Fibroblast of lung (primary cell): Measurements from ENCODE around the gene SSBP3. TPM values are rescaled to one million over a fixed set of nuclear protein-coding genes. Genes with fewer than 3 reads are reported as not detected.
"Not testable (repeated sequence)": the region's sequence is repeated elsewhere in the genome, so short reads cannot be mapped to it uniquely, and the experiment has no call there.

Experiments
- DNase-seq, 2 donors: peaks; one replicate each; pipeline versions ENCODE4 v3.0.0 to v3.0.0-alpha.2; 2010; ENCODE audit warnings: low read depth in 2 of 2
- H2AFZ ChIP-seq: 2 replicates; pipeline ENCODE4 v1.5.1; 2012; ENCODE audit warnings: low read length, control low read depth, inconsistent platforms
- H3K27ac ChIP-seq: 2 replicates; pipeline ENCODE4 v1.5.1; 2011; ENCODE audit warnings: low read length, control low read depth; ENCODE audit not compliant: insufficient read depth
- H3K27me3 ChIP-seq: 2 replicates; pipeline ENCODE4 v1.5.1; 2011; ENCODE audit warnings: mild to moderate bottlenecking, low read length; ENCODE audit not compliant: control insufficient read depth, insufficient read depth
- H3K36me3 ChIP-seq: 2 replicates; pipeline ENCODE4 v1.5.1; 2011; ENCODE audit warnings: low read length; ENCODE audit not compliant: control insufficient read depth, insufficient read depth
- H3K4me1 ChIP-seq: 2 replicates; pipeline ENCODE4 v1.5.1; 2011; ENCODE audit warnings: low read length; ENCODE audit not compliant: control insufficient read depth, insufficient read depth; ENCODE audit errors: extremely low read depth
- H3K4me2 ChIP-seq: 2 replicates; pipeline ENCODE4 v1.5.1; 2011; ENCODE audit warnings: low read length, control low read depth; ENCODE audit not compliant: insufficient read depth; ENCODE audit errors: extremely low read depth
- H3K4me3 ChIP-seq, 4 experiments: fragments of 200-600 bp in 1 of 4; sonication (generic) in 1 of 4; replicated peaks in 1 of 4; 2 replicates each; pipeline ENCODE4 v1.5.1; 2011 to 2016; ENCODE audit warnings: low read length in 4 of 4, low read depth in 3 of 4, mild to moderate bottlenecking in 3 of 4, control low read depth in 2 of 4, inconsistent platforms in 1 of 4, mixed read lengths in 1 of 4; ENCODE audit not compliant: insufficient read depth in 1 of 4; ENCODE audit errors: control extremely low read depth in 1 of 4
- H3K79me2 ChIP-seq: 2 replicates; pipeline ENCODE4 v1.5.1; 2012; ENCODE audit warnings: mild to moderate bottlenecking, low read length, inconsistent platforms; ENCODE audit not compliant: control insufficient read depth, insufficient read depth
- H3K9ac ChIP-seq: 2 replicates; pipeline ENCODE4 v1.5.1; 2011; ENCODE audit warnings: mild to moderate bottlenecking, low read length, control low read depth; ENCODE audit not compliant: insufficient read depth
- H3K9me3 ChIP-seq: 2 replicates; pipeline ENCODE4 v1.5.1; 2012; ENCODE audit warnings: low read depth, low read length; ENCODE audit not compliant: control insufficient read depth, insufficient read depth
- H4K20me1 ChIP-seq: 2 replicates; pipeline ENCODE4 v1.5.1; 2011; ENCODE audit warnings: low read length; ENCODE audit not compliant: control insufficient read depth, insufficient read depth; ENCODE audit errors: extremely low read depth
- CTCF ChIP-seq, 2 donors: IDR thresholded peaks in 1 of 2; conservative IDR thresholded peaks in 1 of 2; 1 replicate in 1 of 2; 2 replicates in 1 of 2; pipeline ENCODE4 v1.5.1; 2011 to 2012; ENCODE audit warnings: low read length in 2 of 2, control low read depth in 1 of 2, inconsistent platforms in 1 of 2, low read depth in 1 of 2, mild to moderate bottlenecking in 1 of 2
- EZH2 ChIP-seq: IDR thresholded peaks from 2 replicates; pipeline ENCODE4 v1.5.1; 2012; ENCODE audit warnings: low read length, control low read depth, mild to moderate bottlenecking; ENCODE audit errors: missing control alignments
- polyA plus RNA-seq, 2 donors: library from polyadenylated mRNA; depleted of rRNA in 1 of 2; stranded (reverse) in 1 of 2; unstranded in 1 of 2; fragments of >200 nt; gene quantifications; 2 replicates each; pipeline ENCODE4 v1.2.1, GENCODE V29; 2011 to 2012; ENCODE audit warnings: missing spikeins in 1 of 2
- total RNA-seq: library from RNA; depleted of rRNA; stranded (reverse); fragments of >200 nt; gene quantifications from 2 replicates; pipeline ENCODE4 v1.2.1, GENCODE V29; 2014

The SSBP3 gene
- total and polyA plus RNA-seq, 2 donors (not counting 1 experiment from before 2014, with no cell fraction given), result 9.4 to 26.4 TPM

- H3K27ac ChIP-seq, H3K36me3 ChIP-seq, H3K9ac ChIP-seq, H3K4me2 ChIP-seq, H3K79me2 ChIP-seq, H3K27me3 ChIP-seq, H3K9me3 ChIP-seq, H2AFZ ChIP-seq, H4K20me1 ChIP-seq, DNase-seq, H3K4me1 ChIP-seq, H3K4me3 ChIP-seq: not testable (repeated sequence)
Measured at GRCh38 chr1:54448801-54449200, 42.6 kb upstream of the SSBP3 start.

GRCh38 chr1:54447081-54447480, 40.9 kb upstream of the SSBP3 start:
- H2AFZ ChIP-seq, H3K27ac ChIP-seq, H4K20me1 ChIP-seq, H3K4me1 ChIP-seq, H3K4me3 ChIP-seq, H3K27me3 ChIP-seq, H3K79me2 ChIP-seq, DNase-seq, H3K36me3 ChIP-seq, H3K4me2 ChIP-seq, H3K9me3 ChIP-seq, H3K9ac ChIP-seq: not testable (repeated sequence)

GRCh38 chr1:54442185-54442584, 36.0 kb upstream of the SSBP3 start:
- Histone ChIP-seq H3K4me2 (no peak overlapping the region), H3K27me3 (no peaks in the 10 kb centered on the region)

More at GRCh38 chr1:54442185-54442584, 36.0 kb upstream of the SSBP3 start:
- Histone ChIP-seq H4K20me1 (no peaks in the 10 kb centered on the region), H3K4me1 (no peaks in the 10 kb centered on the region), H3K36me3 (no peaks in the 10 kb centered on the region), H3K79me2 (no peaks in the 10 kb centered on the region), H3K9me3 (no peaks in the 10 kb centered on the region), H3K9ac (no peak overlapping the region), H3K4me3 (no peak overlapping the region), H3K27ac (no peak overlapping the region), H2AFZ (no peak overlapping the region)
- DNase-seq, result no peak
- no peak for TF ChIP-seq CTCF (conservative IDR thresholded peaks at IDR 0.05 in 1 of 2, IDR thresholded peaks at IDR 0.05 in 1 of 2; ENCODE audit: low read depth in 1 of 2, low read length in 2 of 2)
- no peak for TF ChIP-seq EZH2
